Ascending aorta (tissue), 2 donors: ENCODE measurements around the gene USP3. TPM values are rescaled to one million over a fixed set of nuclear protein-coding genes. Genes with fewer than 3 reads are reported as not detected.

ENCODE experiments used
- DNase-seq, 2 donors: peaks; one replicate each; pipeline ENCODE4 v3.0.0-alpha.2; 2019; ENCODE audit warnings: low spot score in 2 of 2
- H3K27ac ChIP-seq, 2 donors: fragments of 200-600 bp; sonication (generic); one replicate each; pipeline ENCODE4 v1.5.1; 2016 to 2017; ENCODE audit warnings: mild to moderate bottlenecking in 1 of 2
- H3K27me3 ChIP-seq: fragments of 200-600 bp; sonication (generic); one replicate; pipeline ENCODE4 v1.5.1; 2017
- H3K36me3 ChIP-seq, 2 donors: fragments of 200-600 bp; sonication (generic); one replicate each; pipeline ENCODE4 v1.5.1; 2016
- H3K4me1 ChIP-seq, 2 donors: fragments of 200-600 bp; sonication (generic); one replicate each; pipeline ENCODE4 v1.5.1; 2016 to 2017; ENCODE audit warnings: mild to moderate bottlenecking in 1 of 2
- H3K4me3 ChIP-seq, 2 donors: fragments of 200-600 bp; sonication (generic); one replicate each; pipeline ENCODE4 v1.5.1; 2016 to 2017; ENCODE audit warnings: mild to moderate bottlenecking in 1 of 2
- H3K9me3 ChIP-seq, 2 donors: fragments of 200-600 bp; sonication (generic); one replicate each; pipeline ENCODE4 v1.5.1; 2016
- CTCF ChIP-seq, 3 experiments: fragments of 200-600 bp in 2 of 3; fragments of 450-650 bp in 1 of 3; sonication (generic) in 2 of 3; IDR thresholded peaks; one replicate each; pipeline ENCODE4 v1.5.1; 2016 to 2019; ENCODE audit warnings: antibody characterized with exemption in 3 of 3, mild to moderate bottlenecking in 1 of 3, moderate library complexity in 1 of 3
- intact Hi-C: fragments of 100-400 bp; cut with DNase I; formaldehyde crosslinking; loops from one replicate; pipeline ENCODE4 v1.15.1; 2023
- total RNA-seq: library from RNA; depleted of rRNA; stranded (reverse); fragments of >200 nt; gene quantifications from one replicate; pipeline ENCODE4 v1.1.0, GENCODE V29; 2016

USP3 gene
- total RNA-seq, 1 donor from 2014 or later: 61.9 TPM

DNA sequence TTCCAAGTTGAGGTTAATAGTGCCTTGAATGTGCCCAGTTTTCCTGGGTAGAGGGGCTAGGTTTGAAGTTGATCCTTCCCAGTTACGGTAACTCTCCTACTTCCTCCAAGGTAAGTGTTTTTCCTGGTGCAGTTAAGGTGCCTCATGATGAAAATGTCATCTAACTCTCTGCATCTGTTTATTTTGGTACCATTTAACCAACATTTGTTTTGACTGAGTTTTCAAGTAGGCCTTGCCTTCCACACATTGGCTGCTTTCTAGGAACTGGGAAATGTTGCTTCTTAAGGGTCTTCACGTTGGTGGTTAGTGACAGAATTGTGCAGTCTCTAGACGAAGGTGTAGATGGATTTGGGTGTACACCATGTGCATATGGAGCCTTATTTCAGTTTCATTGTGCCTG, 31.3 kb downstream of the USP3 start:
- H3K9me3 ChIP-seq: no peaks in the 10 kb centered on the region
- H3K27me3 ChIP-seq: no peaks in the 10 kb centered on the region
- peaks cover 0 to 6% of the 10 kb centered on the region in 2 donors for H3K4me1 ChIP-seq
- peaks cover 4 to 18% of the 10 kb centered on the region in 2 donors for H3K36me3 ChIP-seq
- intact Hi-C loops: no loop called here
- no peak overlapping the region for H3K4me3 ChIP-seq
- no peak for DNase-seq
- TF ChIP-seq CTCF (IDR thresholded peaks at IDR 0.05): no peak
- H3K27ac ChIP-seq: no peak overlapping the region

GRCh38 chr15:63538876-63539275, 34.5 kb downstream of the USP3 start:
- intact Hi-C loops: no loop called here
- Histone ChIP-seq H3K27me3 (no peaks in the 10 kb centered on the region), H3K36me3 (peaks cover 4 to 21% of the 10 kb centered on the region in 2 donors), H3K27ac (no peak overlapping the region), H3K4me3 (no peak overlapping the region), H3K9me3 (no peaks in the 10 kb centered on the region), H3K4me1 (no peaks in the 10 kb centered on the region)
- TF ChIP-seq CTCF (IDR thresholded peaks at IDR 0.05): no peak
- no peak for DNase-seq

DNA sequence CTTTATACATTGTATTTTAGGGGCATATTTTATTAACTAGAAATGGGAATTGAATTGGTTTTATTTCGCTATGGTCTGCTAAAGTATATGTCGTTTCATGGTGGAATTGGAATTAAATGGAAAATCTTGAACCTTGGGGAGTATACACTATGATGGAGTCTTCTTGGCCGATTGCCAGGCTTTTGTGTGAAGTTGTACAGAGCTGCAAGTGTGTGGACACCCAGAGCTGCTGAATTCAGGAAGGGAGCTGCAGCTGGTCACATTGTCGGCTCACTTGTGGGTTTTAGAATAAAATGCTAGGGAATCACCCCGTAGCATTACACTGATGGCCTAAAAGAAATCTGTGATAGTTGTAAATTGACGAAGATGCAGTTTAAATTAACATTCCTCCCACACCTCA, 35.1 kb downstream of the USP3 start:
- Histone ChIP-seq H3K27me3 (no peaks in the 10 kb centered on the region), H3K4me1 (no peaks in the 10 kb centered on the region), H3K9me3 (no peaks in the 10 kb centered on the region), H3K4me3 (no peak overlapping the region), H3K36me3 (peaks cover 4 to 21% of the 10 kb centered on the region in 2 donors), H3K27ac (no peak overlapping the region)
- TF ChIP-seq CTCF (IDR thresholded peaks at IDR 0.05): no peak
- intact Hi-C loops: no loop called here
- no peak for DNase-seq

- no peaks in the 10 kb centered on the region for H3K27me3 ChIP-seq
- no peak overlapping the region for H3K4me3 ChIP-seq
- DNase-seq: no peak
- H3K9me3 ChIP-seq: no peaks in the 10 kb centered on the region
- no peak for TF ChIP-seq CTCF (IDR thresholded peaks at IDR 0.05)
- H3K4me1 ChIP-seq: no peaks in the 10 kb centered on the region
- peaks cover 4 to 21% of the 10 kb centered on the region in 2 donors for H3K36me3 ChIP-seq
- intact Hi-C loops: no loop called here
- no peak overlapping the region for H3K27ac ChIP-seq
Measured at GRCh38 chr15:63539998-63540397, 35.6 kb downstream of the USP3 start.

DNA sequence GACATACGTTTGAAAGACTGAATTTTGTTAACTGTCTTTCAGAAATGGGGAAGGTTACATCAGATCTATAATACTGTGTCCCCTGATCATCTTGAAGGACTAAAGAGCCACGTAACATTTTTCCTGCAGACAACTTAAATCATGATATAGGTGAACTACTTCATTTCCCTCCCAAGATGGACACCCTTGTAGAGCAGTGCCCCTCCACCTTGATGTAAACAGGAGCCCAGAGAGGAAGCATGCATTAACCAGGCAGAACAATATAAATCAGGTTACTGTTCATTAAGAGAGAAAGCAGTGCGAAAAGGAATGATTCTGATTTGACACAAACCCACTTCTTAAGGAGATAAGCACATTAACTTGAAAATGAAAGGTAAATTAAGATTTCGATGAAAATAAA, 36.1 kb downstream of the USP3 start:
- H3K27me3 ChIP-seq: no peaks in the 10 kb centered on the region
- no peak for TF ChIP-seq CTCF (IDR thresholded peaks at IDR 0.05)
- H3K4me1 ChIP-seq: no peaks in the 10 kb centered on the region
- peaks cover 4 to 21% of the 10 kb centered on the region in 2 donors for H3K36me3 ChIP-seq
- DNase-seq: no peak
- H3K9me3 ChIP-seq: no peaks in the 10 kb centered on the region
- no peak overlapping the region for H3K4me3 ChIP-seq
- intact Hi-C loops: no loop called here
- H3K27ac ChIP-seq: no peak overlapping the region
